Activated gamma-delta T cell (primary cell): ENCODE results near the gene UGGT1.
"Not testable (repeated sequence)": the region's sequence is repeated elsewhere in the genome, so short reads cannot be mapped to it uniquely, and the experiment has no call there.

Experiments
- DNase-seq: peaks from one replicate; lab custom pipeline; 2025; lab: John Stamatoyannopoulos, UW

UGGT1 gene

DNA sequence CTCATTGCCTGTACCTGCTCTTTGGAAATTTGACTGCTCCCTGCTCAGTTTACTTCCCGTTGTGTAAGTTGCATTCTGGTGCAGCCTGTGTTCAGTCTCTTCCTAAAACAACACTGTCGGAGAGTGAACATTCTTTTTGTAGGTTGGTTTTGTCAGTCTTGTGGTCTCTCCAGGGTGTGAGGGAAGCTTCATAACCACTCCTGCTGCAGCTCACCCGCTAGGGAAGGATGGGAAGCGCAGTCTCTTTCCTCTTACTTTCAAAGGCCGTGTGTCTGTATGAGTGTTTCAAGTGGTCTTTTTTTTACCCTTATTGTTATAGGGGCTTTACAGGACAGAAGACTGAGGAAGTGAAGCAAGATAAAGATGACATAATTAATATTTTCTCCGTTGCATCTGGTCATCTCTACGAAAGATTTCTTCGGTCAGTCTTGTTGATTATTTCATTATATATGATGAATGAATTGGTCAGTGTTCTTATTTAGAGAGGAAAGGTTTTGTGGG, 87.2 kb downstream of the UGGT1 start:
- no peak for DNase-seq

DNA sequence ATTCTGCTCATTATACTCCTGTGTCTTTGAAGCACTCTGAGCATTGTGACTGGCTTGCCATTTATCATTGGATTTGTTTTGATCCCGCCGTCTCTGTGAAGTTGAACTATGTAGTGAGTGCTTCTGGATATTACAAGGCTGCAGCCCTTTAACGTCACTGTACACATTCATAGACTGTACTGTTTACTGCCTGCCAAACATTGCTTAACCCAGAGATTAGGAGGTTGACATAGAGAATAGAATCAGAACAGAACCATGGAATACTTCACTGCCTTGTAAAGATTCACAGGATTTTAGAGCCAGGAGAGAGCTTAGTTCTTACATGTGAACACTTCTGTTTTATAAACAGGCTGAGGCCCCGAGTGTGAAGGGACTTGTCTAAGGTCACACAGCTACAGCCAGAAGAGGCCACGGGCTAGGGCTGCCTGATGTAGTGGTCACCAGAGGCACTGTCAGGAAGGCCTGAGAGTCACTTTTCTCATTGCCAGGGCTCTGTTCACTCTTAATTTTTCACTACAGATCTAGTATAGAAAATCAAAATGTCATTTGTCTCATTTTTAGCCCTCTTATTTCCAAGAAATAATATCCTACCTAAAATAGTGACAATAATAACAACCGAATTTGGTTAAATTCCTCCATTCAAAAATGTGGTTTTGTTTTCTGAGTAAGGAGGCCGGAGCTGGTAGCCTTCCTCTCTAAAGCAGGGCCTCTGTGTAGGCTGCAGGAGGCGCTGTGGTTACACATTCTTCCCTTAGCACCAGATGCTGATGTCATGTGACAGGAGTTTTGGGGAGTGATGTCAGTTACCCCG, 87.9 kb downstream of the UGGT1 start:
- DNase-seq = no peak

DNA sequence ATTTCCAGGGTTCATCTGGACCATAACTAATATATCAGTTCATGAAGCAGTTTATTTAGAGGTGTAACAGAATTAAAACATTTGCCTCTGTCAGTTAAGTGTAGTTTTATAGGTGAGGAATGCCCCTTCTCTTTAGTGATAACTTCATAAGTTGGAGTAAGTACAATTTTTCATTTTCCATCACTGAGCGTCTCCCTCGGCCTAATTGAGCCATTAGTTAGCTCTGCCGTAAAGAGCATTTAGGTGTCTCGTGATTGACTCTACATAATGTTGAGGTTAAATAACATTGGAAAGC, 88.4 kb downstream of the UGGT1 start:
- no peak for DNase-seq

GRCh38 chr2:128180031-128180430, 89.0 kb downstream of the UGGT1 start:
- no peak for DNase-seq

GRCh38 chr2:128185576-128185975, 94.6 kb downstream of the UGGT1 start:
- no peak for DNase-seq

DNA sequence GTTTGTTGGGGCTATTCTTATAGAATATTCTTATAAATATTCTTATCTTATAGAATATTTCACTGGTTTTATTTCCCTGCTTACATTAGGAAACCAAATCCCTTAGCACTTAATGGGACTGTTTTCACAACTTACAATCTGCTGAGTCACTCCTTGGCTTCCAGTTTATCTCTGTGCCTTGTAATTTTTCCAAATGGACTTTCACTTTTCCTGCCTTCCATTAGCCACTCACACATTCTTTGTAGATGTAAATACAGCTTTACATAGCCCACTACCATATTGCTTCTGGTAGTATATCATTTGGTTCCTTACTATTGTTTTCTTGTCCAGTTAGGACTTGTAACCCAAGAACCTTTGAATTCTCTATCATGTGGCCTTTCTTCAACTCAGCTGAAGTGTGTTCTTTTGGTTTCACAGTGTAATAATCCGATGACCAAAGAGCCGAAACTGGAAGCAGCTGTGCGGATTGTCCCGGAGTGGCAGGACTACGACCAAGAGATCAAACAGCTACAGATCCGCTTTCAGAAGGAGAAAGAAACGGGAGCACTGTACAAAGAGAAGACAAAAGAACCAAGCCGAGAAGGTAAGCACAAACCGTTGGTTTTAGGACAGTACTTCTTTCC, 96.1 kb downstream of the UGGT1 start:
- DNase-seq = no peak

- DNase-seq = no peak
Observed at GRCh38 chr2:128195435-128195984, 104.5 kb downstream of the UGGT1 start.

GRCh38 chr2:128196026-128196425, 105.0 kb downstream of the UGGT1 start:
- DNase-seq = no peak

DNA sequence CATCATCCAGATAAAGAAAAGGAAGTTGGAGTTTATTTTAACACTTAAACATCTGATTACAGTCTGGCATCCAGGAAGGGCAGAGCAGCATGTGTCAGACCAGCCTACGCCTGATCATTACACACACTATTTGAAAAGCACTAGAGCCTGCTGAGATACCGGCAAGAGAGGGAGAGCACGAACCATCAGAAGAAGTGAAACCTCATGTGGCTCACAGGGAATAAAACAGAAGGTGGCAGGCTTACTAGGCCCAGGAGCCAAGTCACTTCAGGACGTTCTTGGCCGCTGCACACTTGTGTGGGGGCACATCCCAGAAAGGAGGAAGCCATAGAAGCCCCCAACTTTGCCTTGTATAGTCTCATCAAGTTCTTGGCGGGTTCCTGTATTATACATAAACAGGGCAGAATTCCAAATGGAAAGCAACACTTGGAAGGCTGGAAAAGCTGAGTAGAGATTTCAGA, 105.5 kb downstream of the UGGT1 start:
- DNase-seq = no peak

- DNase-seq = no peak
Observed at GRCh38 chr2:128197059-128197458, 106.1 kb downstream of the UGGT1 start.

GRCh38 chr2:128198656-128199055, 107.7 kb downstream of the UGGT1 start:
- DNase-seq = no peak

GRCh38 chr2:128199141-128199540, 108.1 kb downstream of the UGGT1 start:
- no peak for DNase-seq

DNA sequence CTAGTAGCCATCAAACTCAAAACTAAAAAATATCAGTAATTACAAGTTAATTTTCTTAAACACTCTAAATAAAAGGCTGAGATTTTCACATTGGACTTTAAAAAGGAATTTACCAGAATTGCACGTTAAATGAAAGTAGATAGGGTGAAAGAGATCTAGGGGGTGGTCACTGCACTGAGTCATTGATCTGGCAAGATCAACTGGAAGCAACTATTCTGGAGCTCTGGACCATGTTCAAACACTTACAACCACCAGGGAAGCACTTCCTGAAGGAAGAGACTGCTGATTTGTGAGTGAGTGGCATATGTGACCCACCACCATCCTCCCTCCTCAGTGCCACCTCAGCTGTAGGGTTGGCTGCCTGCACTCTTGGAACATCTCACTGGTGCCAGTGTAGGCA, 111.8 kb downstream of the UGGT1 start:
- no peak for DNase-seq

DNA sequence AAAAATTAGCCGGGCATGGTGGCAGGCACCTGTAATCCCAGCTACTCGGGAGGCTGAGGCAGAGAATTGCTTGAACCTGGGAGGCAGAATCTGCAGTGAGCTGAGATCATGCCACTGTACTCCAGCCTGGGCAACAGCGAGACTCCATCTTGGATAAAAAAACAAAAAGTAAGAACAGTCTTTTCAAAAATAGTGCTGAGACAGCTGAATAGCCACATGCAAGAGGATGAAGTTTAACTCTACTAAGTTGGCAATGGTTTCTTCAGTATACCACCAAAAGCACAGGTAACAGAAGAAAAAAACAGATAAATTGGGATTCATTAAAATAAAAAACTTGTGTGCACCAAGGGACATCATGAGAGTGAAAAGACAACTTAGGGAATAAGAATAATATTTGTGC, 115.2 kb downstream of the UGGT1 start:
- no peak for DNase-seq

- DNase-seq = no peak
Observed at GRCh38 chr2:128208023-128208422, 117.0 kb downstream of the UGGT1 start.

DNA sequence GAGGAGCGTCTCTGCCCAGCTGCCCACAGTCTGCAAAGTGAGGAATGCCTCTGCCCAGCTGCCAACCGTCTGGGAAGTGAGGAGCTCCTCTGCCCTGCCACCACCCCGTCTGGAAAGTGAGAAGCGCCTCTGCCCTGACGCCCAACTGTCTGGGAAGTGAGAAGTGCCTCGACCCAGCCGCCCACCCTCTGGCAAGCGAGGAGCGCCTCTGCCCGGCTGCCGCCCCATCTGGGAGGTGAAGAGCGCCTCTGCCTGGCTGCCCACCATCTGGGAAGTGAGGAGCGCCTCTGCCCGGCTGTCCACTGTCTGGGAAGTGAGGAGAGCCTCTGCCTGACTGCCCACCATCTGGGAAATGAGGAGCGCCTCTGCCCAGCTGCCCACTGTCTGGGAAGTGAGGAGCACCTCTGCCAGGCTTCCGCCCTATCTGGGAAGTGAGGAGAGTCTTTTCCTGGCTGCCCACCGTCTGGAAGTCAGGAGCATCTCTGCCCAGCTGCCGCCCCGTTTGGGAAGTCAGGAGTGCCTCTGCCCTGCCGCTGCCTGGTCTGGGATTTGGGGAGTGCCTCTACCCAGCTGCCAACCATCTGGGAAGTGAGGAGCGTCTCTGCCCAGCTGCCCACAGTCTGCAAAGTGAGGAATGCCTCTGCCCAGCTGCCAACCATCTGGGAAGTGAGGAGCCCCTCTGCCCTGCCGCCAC, 117.8 kb downstream of the UGGT1 start:
- not testable (repeated sequence) for DNase-seq

DNA sequence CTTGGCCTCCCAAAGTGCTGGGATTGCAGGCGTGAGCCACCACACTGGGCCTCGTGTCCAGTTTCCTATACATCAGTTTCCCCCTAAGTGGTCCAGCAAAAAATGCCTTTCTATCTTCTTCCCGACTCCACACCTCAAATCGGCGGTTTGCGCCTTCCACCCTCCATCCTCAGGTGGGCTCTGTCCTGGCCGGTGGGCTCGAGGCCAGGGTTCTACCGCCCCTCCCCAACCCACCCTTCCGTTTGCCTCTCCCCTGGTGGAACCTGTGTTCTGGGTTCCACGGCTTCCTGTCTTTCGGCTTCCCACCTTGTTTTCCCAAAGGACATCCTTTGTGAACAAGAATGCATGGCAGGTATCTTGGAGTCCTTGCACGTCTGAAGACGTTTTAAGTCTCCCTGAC, 123.3 kb downstream of the UGGT1 start:
- DNase-seq = no peak

GRCh38 chr2:128214866-128215460, 124.0 kb downstream of the UGGT1 start:
- no peak for DNase-seq

DNA sequence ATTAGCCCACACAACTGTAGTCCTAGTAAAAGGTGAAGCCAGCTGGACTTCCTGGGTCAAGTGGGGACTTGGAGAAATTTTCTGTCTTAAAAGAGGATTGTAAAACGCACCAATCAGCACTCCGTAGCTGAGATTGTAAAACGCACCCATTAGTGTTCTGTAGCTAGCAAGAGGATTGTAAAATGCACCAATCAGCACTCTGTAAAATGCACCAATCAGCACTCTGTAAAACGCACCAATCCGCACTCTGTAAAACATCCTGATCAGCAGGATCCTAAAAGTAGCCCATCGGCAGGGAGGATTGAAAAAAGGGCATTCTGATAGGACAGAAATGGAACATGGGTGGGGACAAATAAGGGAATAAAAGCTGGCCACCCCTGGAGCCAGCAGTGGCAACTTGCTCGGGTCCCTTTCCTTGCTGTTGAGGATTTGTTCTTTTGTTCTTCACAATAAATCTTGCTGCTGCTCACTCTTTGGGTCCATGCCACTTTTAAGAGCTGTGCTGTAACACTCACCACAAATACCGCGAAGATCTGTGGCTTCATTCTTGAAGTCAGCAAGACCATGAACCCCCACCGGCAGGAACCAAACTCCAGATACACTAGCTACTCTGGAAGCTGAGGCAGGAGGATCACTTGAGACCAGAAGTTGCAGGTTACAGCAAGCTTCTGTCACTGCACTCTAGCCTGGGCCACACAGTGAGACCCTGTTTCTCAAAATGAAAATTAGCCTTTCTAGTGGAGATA, 125.1 kb downstream of the UGGT1 start:
- DNase-seq = no peak

- DNase-seq = no peak
Observed at GRCh38 chr2:128217671-128218070, 126.7 kb downstream of the UGGT1 start.

GRCh38 chr2:128219891-128220290, 128.9 kb downstream of the UGGT1 start:
- DNase-seq = no peak

- DNase-seq = no peak
Observed at GRCh38 chr2:128227862-128228261, 136.9 kb downstream of the UGGT1 start.
